Measurements from ENCODE around the gene OR12D2. TPM values are rescaled to one million over a fixed set of nuclear protein-coding genes. Genes with fewer than 3 reads are reported as not detected.
"Not testable (repeated sequence)": the region's sequence is repeated elsewhere in the genome, so short reads cannot be mapped to it uniquely, and the experiment has no call there.

The OR12D2 gene, protein sequence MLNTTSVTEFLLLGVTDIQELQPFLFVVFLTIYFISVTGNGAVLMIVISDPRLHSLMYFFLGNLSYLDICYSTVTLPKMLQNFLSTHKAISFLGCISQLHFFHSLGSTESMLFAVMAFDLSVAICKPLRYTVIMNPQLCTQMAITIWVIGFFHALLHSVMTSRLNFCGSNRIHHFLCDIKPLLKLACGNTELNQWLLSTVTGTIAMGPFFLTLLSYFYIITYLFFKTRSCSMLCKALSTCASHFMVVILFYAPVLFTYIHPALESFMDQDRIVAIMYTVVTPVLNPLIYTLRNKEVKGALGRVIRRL
- not detected for total RNA-seq
- long read RNA-seq = 0 reads

DNA sequence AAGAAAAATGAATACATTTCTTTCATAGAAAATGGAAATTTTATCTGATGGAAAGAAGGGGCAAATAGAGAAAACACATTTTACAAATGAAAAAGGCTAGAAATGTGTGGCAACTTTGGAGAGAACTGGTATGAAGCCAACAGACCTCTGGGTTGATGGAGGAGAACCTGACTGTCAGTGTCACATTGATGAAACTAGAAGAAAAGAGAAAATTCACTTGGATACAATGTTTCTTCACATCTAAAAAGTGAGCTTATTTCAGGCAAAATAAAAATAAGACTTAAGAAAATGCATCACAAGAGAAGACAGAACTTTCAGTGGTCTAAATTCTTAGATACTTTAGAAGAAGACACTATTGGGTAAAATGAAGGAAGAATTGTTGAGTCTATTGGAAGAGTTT is at the start of gene OR12D2:
OR12D2 (plus strand) TSS at position 301 of the 400 bp plus-strand sequence. CDS start 1,069 bp downstream, outside the sequence.
- Histone ChIP-seq H3K36me3 (no peaks in the 10 kb centered on the region), H3K27me3 (ENCODE audit: low read depth) (peaks cover 9% of the 10 kb centered on the region), H3K9me3 (replicated peaks) (no peaks in the 10 kb centered on the region), H3K4me1 (no peaks in the 10 kb centered on the region), H3K27ac (replicated peaks) (no peak within 1 kb of the TSS), H3K4me3 (no peak within 1 kb of the TSS)
- TF ChIP-seq, protein P1, sequence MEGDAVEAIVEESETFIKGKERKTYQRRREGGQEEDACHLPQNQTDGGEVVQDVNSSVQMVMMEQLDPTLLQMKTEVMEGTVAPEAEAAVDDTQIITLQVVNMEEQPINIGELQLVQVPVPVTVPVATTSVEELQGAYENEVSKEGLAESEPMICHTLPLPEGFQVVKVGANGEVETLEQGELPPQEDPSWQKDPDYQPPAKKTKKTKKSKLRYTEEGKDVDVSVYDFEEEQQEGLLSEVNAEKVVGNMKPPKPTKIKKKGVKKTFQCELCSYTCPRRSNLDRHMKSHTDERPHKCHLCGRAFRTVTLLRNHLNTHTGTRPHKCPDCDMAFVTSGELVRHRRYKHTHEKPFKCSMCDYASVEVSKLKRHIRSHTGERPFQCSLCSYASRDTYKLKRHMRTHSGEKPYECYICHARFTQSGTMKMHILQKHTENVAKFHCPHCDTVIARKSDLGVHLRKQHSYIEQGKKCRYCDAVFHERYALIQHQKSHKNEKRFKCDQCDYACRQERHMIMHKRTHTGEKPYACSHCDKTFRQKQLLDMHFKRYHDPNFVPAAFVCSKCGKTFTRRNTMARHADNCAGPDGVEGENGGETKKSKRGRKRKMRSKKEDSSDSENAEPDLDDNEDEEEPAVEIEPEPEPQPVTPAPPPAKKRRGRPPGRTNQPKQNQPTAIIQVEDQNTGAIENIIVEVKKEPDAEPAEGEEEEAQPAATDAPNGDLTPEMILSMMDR (IDR thresholded peaks at IDR 0.05; ENCODE audit: borderline replicate concordance) = no peak
- intact Hi-C loops (cut with micrococcal nuclease) = no loop called here
- DNase-seq = no peak

DNA sequence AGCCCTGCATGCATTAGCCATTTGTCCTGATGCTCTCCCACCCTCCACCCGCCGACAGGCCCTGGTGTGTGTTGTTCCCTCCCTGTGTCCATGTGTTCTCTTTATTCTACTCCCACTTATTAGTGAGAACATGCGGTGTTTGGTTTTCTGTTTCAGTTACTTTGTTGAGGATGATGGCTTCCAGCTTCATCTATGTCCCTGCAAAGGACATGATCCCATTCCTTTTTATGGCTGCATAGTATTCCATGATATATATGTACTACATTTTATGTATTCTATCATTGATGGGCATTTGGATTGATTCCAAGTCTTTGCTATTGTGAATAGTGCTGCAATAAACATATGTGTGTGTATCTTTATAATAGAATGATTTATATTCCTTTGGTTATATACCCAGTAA is 46.1 kb upstream of the OR12D2 start:
- H3K36me3 ChIP-seq; DNase-seq; H3K4me3 ChIP-seq; H3K4me1 ChIP-seq; H3K27ac ChIP-seq (replicated peaks); H3K27me3 ChIP-seq (ENCODE audit: low read depth); intact Hi-C loops (cut with micrococcal nuclease): not testable (repeated sequence)
- H3K9me3 ChIP-seq (replicated peaks) = peaks cover 35% of the 10 kb centered on the region

DNA sequence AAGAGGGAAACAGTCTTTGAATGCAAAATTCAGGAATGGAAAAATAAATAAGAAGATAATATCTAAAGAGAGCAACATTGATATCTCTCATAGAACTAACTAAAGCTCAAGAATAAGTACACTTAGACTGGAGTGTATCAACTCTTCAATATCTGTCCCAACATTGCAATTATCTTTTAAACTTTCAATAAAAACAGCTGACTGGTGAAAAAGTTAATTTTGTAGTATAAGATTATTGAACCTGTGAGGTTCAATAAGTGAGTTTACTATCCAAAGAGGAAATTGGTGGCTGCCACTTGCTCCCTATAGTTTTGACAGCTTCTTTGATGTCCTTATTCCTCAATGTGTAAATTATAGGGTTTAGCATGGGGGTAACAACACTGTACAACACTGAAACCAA is 40.5 kb upstream of the OR12D2 start:
- Histone ChIP-seq H3K4me1 (no peaks in the 10 kb centered on the region), H3K4me3 (no peak overlapping the region), H3K27ac (replicated peaks) (no peak overlapping the region), H3K36me3 (no peaks in the 10 kb centered on the region), H3K27me3 (ENCODE audit: low read depth) (peaks cover 9% of the 10 kb centered on the region), H3K9me3 (replicated peaks) (peaks cover 25% of the 10 kb centered on the region)
- DNase-seq = no peak
- intact Hi-C loops (cut with micrococcal nuclease) = no loop called here
- TF ChIP-seq, protein P1 (IDR thresholded peaks at IDR 0.05; ENCODE audit: borderline replicate concordance) = no peak

DNA sequence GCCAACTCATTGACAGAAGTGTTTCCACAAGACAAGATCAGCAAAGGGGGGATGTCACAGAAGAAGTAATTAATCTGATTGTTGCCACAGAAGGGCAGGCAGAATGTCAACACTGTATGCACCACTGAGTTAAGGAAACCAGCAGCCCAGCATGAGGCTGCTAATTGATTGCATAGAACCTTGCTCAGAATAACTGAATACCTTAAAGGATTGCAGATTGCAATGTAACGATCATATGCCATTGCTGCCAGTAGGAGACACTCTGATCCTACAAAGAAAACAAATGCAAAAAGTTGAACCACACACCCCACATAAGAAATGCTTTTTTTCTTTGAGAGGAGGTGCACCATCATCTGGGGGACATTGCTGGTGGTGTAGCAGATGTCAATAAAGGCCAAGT is 39.8 kb upstream of the OR12D2 start:
- Histone ChIP-seq H3K4me1 (no peaks in the 10 kb centered on the region), H3K27ac (replicated peaks) (no peak overlapping the region), H3K36me3 (no peaks in the 10 kb centered on the region), H3K27me3 (ENCODE audit: low read depth) (peaks cover 14% of the 10 kb centered on the region), H3K9me3 (replicated peaks) (peaks cover 19% of the 10 kb centered on the region), H3K4me3 (no peak overlapping the region)
- no peak for DNase-seq
- intact Hi-C loops (cut with micrococcal nuclease) = no loop called here
- TF ChIP-seq, protein P1 (IDR thresholded peaks at IDR 0.05; ENCODE audit: borderline replicate concordance) = no peak

DNA sequence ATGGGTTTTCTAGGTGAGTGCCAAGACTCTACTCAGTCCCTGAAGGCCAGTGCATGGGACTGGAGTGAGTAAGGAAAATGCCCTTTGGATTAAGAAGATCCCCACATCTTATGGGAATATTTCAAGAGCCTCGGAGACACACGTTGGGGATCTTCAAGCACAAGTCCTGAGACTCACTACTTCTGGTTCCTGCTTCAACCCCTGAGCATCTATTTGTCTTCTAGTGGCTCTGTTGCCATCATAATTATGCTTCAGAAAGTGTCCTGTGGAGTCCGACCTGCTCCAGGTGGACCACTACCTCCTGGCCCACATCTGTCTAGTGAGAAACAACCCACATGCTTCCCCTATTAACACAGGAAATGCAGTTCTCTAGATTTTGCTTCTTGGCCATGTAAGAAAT is 26.7 kb upstream of the OR12D2 start, which contains the start of gene OR5V1:
OR5V1 (minus strand) TSS at position 101 of the 400 bp plus-strand sequence. CDS start 12,670 bp downstream, outside the sequence.
- intact Hi-C loops (cut with micrococcal nuclease) = no loop called here
- peaks cover 9% of the 10 kb centered on the region for H3K9me3 ChIP-seq (replicated peaks)
- no peaks in the 10 kb centered on the region for H3K36me3 ChIP-seq
- TF ChIP-seq, protein P1 (IDR thresholded peaks at IDR 0.05; ENCODE audit: borderline replicate concordance) = no peak
- no peaks in the 10 kb centered on the region for H3K27me3 ChIP-seq (ENCODE audit: low read depth)
- H3K4me1 ChIP-seq = no peaks in the 10 kb centered on the region
- no peak within 1 kb of the TSS for H3K4me3 ChIP-seq
- no peak for DNase-seq
- H3K27ac ChIP-seq (replicated peaks) = no peak within 1 kb of the TSS

DNA sequence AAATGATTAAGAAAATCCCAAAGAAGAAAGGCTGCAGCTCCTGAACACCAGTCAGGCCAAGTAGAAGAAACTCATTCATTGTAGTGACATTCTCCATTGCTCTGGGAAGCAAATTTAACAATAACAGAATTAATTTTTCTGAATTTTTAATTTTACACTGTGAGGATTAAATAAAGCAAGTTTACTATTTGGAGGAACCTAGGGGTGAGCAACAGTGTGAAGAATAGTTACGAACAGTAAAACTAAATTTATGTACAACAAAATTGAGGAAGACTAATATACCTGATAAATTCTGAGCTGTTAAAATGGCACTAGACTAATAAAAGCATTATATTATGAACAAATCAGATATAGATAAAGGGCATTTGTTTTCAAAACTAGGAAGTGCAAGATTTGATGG is 20.2 kb upstream of the OR12D2 start, which contains the start of gene OR12D3:
OR12D3 (minus strand) TSS at position 101 of the 400 bp plus-strand sequence; CDS start at position 97, 4 bp downstream.
- H3K4me3 ChIP-seq = no peak within 1 kb of the TSS
- no peak for DNase-seq
- H3K27me3 ChIP-seq (ENCODE audit: low read depth) = no peaks in the 10 kb centered on the region
- intact Hi-C loops (cut with micrococcal nuclease) = no loop called here
- H3K4me1 ChIP-seq = no peaks in the 10 kb centered on the region
- no peak within 1 kb of the TSS for H3K27ac ChIP-seq (replicated peaks)
- peaks cover 4% of the 10 kb centered on the region for H3K9me3 ChIP-seq (replicated peaks)
- H3K36me3 ChIP-seq = no peaks in the 10 kb centered on the region
- TF ChIP-seq, protein P1 (IDR thresholded peaks at IDR 0.05; ENCODE audit: borderline replicate concordance) = no peak

All from left ventricle myocardium inferior (tissue), 1 donor.